Mesodermal cell (in vitro differentiated cells): ENCODE results near the gene STON2.

Experiments used
- H3K27ac ChIP-seq: 2 replicates; pipeline ENCODE4 v1.7.0; 2013; ENCODE audit warnings: mild to moderate bottlenecking, low read depth, low read length, moderate library complexity; ENCODE audit not compliant: severe bottlenecking
- H3K36me3 ChIP-seq: 2 replicates; pipeline ENCODE4 v1.7.1; 2013; ENCODE audit warnings: mild to moderate bottlenecking, low read length, moderate library complexity; ENCODE audit not compliant: control insufficient read depth, insufficient read depth
- H3K4me1 ChIP-seq: one replicate; pipeline ENCODE4 v1.7.1; 2013; ENCODE audit warnings: mild to moderate bottlenecking, low read length; ENCODE audit not compliant: insufficient read depth, control insufficient read depth, poor library complexity, severe bottlenecking
- H3K4me3 ChIP-seq: 2 replicates; pipeline ENCODE4 v1.7.0; 2013; ENCODE audit warnings: low read length, control low read depth, mild to moderate bottlenecking; ENCODE audit not compliant: insufficient read depth, poor library complexity, severe bottlenecking; ENCODE audit errors: extremely low read depth
- H3K9me3 ChIP-seq: 2 replicates; pipeline ENCODE4 v1.7.1; 2013; ENCODE audit warnings: mild to moderate bottlenecking, low read length, moderate library complexity; ENCODE audit not compliant: control insufficient read depth
- WGBS, 2 experiments: methylation state at CpG; one replicate each; pipeline ENCODE4 v1.1.5; 2013; ENCODE audit warnings: missing lambda C conversion rate in 2 of 2; ENCODE audit not compliant: insufficient coverage in 2 of 2; 5-methylcytosine and 5-hydroxymethylcytosine counted together

The STON2 gene

GRCh38 chr14:81350344-81351130 is 49.6 kb downstream of the STON2 start:
- Histone ChIP-seq H3K4me1 (no peaks in the 10 kb centered on the region), H3K9me3 (peaks cover 7% of the 10 kb centered on the region), H3K36me3 (no peaks in the 10 kb centered on the region), H3K4me3 (no peak overlapping the region), H3K27ac (no peak overlapping the region)
- 92% methylated on average over 2 of the region's 5 CpGs; no CpG with 5 or more reads in 1 of the 2 experiments for WGBS, 2 experiments

DNA sequence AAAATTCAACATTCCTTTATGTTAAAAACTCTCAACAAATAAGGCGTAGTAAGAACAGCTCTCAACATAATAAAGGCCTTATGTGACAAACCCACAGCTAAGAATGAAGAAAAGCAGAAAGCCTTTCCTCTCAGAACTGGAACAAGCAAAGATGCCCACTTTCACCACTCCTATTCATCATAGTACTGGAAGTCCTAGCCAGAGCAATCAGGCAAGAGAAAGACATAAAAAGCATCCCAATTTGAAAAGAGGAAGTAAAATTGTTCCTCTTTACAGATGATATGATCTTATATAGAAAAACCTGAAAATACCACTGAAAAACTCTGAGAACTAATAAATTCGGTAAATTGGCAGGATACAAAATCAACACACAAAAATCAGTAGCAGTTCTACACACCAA is 52.1 kb downstream of the STON2 start:
- Histone ChIP-seq H3K9me3 (no peaks in the 10 kb centered on the region), H3K27ac (no peak overlapping the region), H3K4me3 (no peak overlapping the region), H3K36me3 (no peaks in the 10 kb centered on the region), H3K4me1 (no peaks in the 10 kb centered on the region)
- WGBS, 2 experiments = 83% methylated on average over 1 of the region's 2 CpGs; no CpG with 5 or more reads in 1 of the 2 experiments

- H3K27ac ChIP-seq = no peak overlapping the region
- H3K36me3 ChIP-seq = no peaks in the 10 kb centered on the region
- no peaks in the 10 kb centered on the region for H3K9me3 ChIP-seq
- H3K4me3 ChIP-seq = no peak overlapping the region
- no peaks in the 10 kb centered on the region for H3K4me1 ChIP-seq
- 100% methylated on average over 2 of the region's 2 CpGs for WGBS, 2 experiments
Observed at GRCh38 chr14:81345781-81346180, 54.3 kb downstream of the STON2 start.

GRCh38 chr14:81344481-81345160 is 55.5 kb downstream of the STON2 start:
- 100% methylated on average over 1 of the region's 3 CpGs; no CpG with 5 or more reads in 1 of the 2 experiments for WGBS, 2 experiments

DNA sequence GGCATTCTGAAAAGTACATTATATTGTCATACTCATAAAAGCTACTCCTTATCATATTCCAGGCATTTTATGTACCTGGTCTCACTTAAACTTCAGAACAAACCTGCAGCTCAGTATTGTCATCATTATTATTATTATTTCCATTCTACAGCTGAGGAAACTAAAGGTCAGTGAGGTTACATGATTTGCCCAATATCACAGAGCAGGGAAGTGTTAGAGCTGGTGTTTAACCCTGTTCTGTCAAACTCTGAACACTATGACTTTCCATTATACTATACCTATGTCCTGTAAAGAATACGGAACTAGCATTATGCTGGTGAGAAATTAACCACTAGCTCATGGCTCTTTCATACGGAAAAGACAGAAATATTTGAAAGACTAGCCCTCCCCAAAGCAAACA is 56.4 kb downstream of the STON2 start:
- H3K27ac ChIP-seq = no peak overlapping the region
- H3K9me3 ChIP-seq = no peaks in the 10 kb centered on the region
- H3K4me1 ChIP-seq = no peaks in the 10 kb centered on the region
- no peak overlapping the region for H3K4me3 ChIP-seq
- 81 to 92% methylated on average over 2 of the region's 2 CpGs for WGBS, 2 experiments
- no peaks in the 10 kb centered on the region for H3K36me3 ChIP-seq

More at GRCh38 chr14:81344481-81345160, 55.5 kb downstream of the STON2 start:
- no peaks in the 10 kb centered on the region for H3K4me1 ChIP-seq
- no peak overlapping the region for H3K27ac ChIP-seq
- H3K36me3 ChIP-seq = no peaks in the 10 kb centered on the region
- no peak overlapping the region for H3K4me3 ChIP-seq
- H3K9me3 ChIP-seq = no peaks in the 10 kb centered on the region

DNA sequence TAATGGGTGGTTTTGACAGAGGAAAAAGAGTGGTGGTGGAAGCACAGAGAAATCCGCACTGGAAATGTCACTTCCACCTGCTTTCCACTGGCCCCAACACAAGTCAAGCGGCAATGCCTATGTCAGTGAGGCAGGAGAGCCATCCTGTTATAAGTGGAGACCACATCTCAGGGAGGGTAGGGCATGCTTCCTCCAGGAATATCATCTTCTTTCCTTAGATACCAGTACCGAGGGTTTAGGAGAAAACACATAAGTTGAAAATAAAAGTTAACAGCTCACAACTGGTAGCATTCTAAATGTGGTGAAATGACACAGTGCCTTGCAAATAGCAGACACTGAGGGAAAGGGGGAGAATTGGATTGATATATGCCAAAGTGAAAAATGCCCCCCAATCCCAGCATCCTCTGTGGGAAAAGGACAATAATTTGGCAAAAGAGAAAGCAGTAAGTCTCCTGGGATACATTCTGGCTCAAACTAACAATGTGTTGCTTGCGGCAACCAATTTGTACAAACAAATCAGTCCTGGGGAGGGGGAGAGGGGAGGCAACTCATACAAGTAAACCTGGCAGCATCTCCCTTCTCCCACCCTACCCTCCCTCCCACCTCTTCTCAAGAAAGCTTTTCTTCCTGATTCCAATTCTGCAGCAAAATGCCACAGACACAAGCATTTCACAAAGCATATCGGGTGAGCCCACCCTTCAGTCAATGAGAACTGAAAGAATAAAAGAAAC is 57.1 kb downstream of the STON2 start:
- H3K9me3 ChIP-seq = no peaks in the 10 kb centered on the region
- H3K4me3 ChIP-seq = no peak overlapping the region
- no peaks in the 10 kb centered on the region for H3K36me3 ChIP-seq
- no peak overlapping the region for H3K27ac ChIP-seq
- no peaks in the 10 kb centered on the region for H3K4me1 ChIP-seq
- 90 to 94% methylated on average over 3 of the region's 5 CpGs for WGBS, 2 experiments

- Histone ChIP-seq H3K4me3 (no peak overlapping the region), H3K4me1 (no peaks in the 10 kb centered on the region), H3K36me3 (no peaks in the 10 kb centered on the region), H3K9me3 (no peaks in the 10 kb centered on the region), H3K27ac (no peak overlapping the region)
- 90 to 100% methylated on average over 1 of the region's 3 CpGs for WGBS, 2 experiments
Observed at GRCh38 chr14:81341781-81342180, 58.3 kb downstream of the STON2 start.

DNA sequence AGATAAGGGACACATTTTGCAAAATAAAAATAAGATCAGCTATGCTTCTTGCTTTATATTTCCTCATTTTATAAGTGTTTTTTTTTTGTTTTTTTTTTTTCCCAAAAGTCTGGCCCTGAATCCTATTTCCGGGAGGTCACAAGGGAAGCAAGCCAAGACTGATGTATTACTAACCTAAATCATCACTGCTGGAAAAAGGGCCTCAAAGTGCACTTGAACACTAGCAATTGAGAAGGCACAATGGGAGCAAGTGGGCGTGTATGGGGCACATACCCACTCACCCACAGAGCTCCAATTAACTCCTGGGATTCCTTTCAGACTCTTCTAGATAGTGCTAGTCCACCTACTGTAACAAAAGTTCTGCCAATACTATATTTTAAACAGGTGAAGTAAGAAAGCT is 58.8 kb downstream of the STON2 start:
- no peaks in the 10 kb centered on the region for H3K36me3 ChIP-seq
- H3K4me1 ChIP-seq = no peaks in the 10 kb centered on the region
- 80 to 100% methylated on average over 1 of the region's 2 CpGs for WGBS, 2 experiments
- no peak overlapping the region for H3K4me3 ChIP-seq
- H3K27ac ChIP-seq = no peak overlapping the region
- no peaks in the 10 kb centered on the region for H3K9me3 ChIP-seq

DNA sequence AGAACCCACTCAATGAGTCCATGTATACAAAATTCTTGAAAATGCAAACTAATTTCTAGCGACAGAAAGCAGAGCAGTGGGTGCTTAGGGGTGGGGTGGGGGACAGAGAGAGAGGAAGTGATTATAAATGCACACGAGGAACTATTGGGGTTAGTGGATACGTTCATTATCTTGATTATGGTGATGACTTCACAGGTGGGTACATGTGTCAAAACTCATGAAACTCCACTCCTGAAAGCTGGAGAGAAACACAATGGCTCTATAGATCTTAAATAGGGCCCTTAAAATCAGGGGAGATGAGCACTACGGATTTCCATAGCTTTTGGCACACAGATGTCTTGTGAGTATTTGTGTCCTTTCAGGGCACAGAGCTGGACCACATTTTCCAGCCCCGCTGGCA is 59.9 kb downstream of the STON2 start:
- Histone ChIP-seq H3K27ac (no peak overlapping the region), H3K36me3 (no peaks in the 10 kb centered on the region), H3K9me3 (no peaks in the 10 kb centered on the region), H3K4me3 (no peak overlapping the region), H3K4me1 (no peaks in the 10 kb centered on the region)
- WGBS, 2 experiments = 92 to 100% methylated on average over 3 to 4 of the region's 5 CpGs

GRCh38 chr14:81337073-81337472 is 63.1 kb downstream of the STON2 start:
- H3K36me3 ChIP-seq = no peaks in the 10 kb centered on the region
- no peaks in the 10 kb centered on the region for H3K4me1 ChIP-seq
- H3K27ac ChIP-seq = no peak overlapping the region
- 91 to 94% methylated on average over 2 of the region's 4 CpGs for WGBS, 2 experiments
- H3K4me3 ChIP-seq = no peak overlapping the region
- H3K9me3 ChIP-seq = no peaks in the 10 kb centered on the region
